Stimulated activated naive CD8-positive, alpha-beta T cell treated with anti-CD3 and anti-CD28 coated beads, Interleukin-15, amount 100 ng/mL, for 72 hours (primary cell): ENCODE measurements around the gene LRRC14B.
A peak's percentile ranks its signal among the peaks of the same experiment; 100 is the strongest.
"Not testable (repeated sequence)": the region's sequence is repeated elsewhere in the genome, so short reads cannot be mapped to it uniquely, and the experiment has no call there.

Experiments
- ATAC-seq: fragments of 150-1000 bp; cut with Tn5 transposase; 2 replicates; pipeline ENCODE4 v1.10.0; 2021; ENCODE audit warnings: mild to moderate bottlenecking, moderate library complexity
- DNase-seq, 2 donors: peaks; one replicate each; pipeline ENCODE4 v3.0.0; 2021 to 2022
- H3K27ac Mint-ChIP-seq, 2 donors: one replicate each; pipeline ENCODE4 v1.8.0; 2022; ENCODE audit warnings: mild to moderate bottlenecking in 2 of 2, mixed read lengths in 2 of 2, moderate library complexity in 2 of 2
- H3K27me3 Mint-ChIP-seq: one replicate; pipeline ENCODE4 v1.8.0; 2022; ENCODE audit warnings: mixed read lengths
- H3K4me1 Mint-ChIP-seq: one replicate; pipeline ENCODE4 v1.8.0; 2022; ENCODE audit warnings: mild to moderate bottlenecking, mixed read lengths
- H3K4me3 Mint-ChIP-seq, 2 donors: one replicate each; pipeline ENCODE4 v1.8.0; 2022; ENCODE audit warnings: mild to moderate bottlenecking in 2 of 2, mixed read lengths in 2 of 2, moderate library complexity in 1 of 2
- H3K9me3 Mint-ChIP-seq, 2 donors: one replicate each; pipeline ENCODE4 v1.8.0; 2022; ENCODE audit warnings: mixed read lengths in 2 of 2

LRRC14B gene

DNA sequence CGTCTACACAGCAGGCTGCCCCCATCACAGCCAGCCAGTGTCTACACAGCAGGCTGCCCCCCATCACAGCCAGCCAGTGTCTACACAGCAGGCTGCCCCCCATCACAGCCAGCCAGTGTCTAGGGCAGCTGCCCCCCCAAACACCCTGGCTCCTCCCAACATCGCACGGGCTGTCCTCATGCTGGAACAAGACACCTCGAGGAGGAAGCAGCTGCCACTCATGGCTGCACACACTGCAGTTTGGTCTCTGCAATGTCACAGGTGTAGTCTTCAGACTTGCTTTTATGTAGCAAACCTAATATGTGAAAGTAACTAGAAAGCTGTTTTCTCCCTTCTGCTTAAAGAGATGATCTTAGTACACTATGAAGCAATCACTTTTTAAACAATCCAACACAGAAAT, 9.7 kb downstream of the LRRC14B start:
- Mint-ChIP-seq H3K4me1 (no peaks in the 10 kb centered on the region), H3K27me3 (no peaks in the 10 kb centered on the region), H3K4me3 (no peak overlapping the region), H3K27ac (no peak overlapping the region), H3K9me3 (no peaks in the 10 kb centered on the region)
- ATAC-seq (no peak), DNase-seq (no peak)

DNA sequence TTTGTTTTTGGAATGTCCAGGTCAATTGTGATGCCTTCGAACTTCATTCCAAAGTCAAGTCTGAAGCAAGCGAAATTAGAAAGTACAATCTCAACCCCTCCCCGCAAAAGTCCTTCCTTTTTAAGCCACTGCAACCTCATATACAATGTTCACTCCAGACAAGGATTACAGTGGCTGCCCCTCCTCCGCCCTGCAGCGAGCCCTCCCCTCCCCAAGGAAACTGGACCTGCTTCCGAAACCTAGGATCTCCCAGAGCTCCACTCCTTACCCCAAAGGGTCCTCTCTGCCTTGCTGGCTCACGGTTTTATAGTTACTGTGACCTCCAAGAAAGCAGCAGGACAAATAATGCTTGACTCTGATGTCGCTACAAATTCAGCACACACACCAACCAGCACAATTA, 10.4 kb downstream of the LRRC14B start:
- H3K4me1 Mint-ChIP-seq, result no peaks in the 10 kb centered on the region
- no peak overlapping the region for H3K4me3 Mint-ChIP-seq
- DNase-seq (no peak), ATAC-seq (no peak)
- H3K27ac Mint-ChIP-seq, result peak overlapping the region in 1 of 2 donors; percentile 78
- H3K9me3 Mint-ChIP-seq, result no peaks in the 10 kb centered on the region
- H3K27me3 Mint-ChIP-seq, result no peaks in the 10 kb centered on the region

DNA sequence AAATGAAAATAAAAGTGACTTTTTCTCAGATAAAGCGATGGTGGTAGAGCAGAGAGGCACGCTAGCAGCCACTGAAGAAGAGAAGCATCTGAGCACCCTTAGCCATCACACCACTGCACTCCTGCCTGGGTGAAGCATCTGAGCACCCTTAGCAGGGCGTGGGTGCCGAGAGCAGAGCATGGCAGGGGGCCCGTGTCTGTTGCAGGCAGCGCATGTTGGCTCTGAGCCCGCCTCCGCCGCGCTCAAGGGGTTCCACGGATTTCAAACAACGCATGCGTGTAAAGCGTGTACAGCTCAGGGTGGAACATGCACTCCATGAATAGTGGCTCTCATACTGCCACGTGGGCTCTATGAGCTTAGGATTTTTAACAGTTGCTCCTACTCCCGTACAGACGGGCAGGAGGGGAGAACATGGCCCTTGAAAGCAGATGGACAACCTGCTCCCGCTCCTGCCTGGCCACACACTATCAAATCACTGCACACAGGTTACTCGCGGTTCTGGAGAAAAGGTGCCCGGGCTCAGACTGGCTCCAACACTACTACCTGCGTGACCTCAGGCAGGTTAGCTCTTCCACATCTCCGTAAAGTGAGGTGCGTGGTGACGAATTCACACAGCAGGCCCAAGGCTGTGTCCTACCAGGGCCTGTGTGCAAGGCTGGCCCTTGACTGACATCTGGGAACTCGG, 12.1 kb downstream of the LRRC14B start:
- DNase-seq (no peak), ATAC-seq (no peak)
- no peak overlapping the region for H3K4me3 Mint-ChIP-seq
- H3K4me1 Mint-ChIP-seq, result peaks cover 11% of the 10 kb centered on the region
- H3K27ac Mint-ChIP-seq, result no peak overlapping the region
- H3K9me3 Mint-ChIP-seq, result no peaks in the 10 kb centered on the region
- no peaks in the 10 kb centered on the region for H3K27me3 Mint-ChIP-seq

DNA sequence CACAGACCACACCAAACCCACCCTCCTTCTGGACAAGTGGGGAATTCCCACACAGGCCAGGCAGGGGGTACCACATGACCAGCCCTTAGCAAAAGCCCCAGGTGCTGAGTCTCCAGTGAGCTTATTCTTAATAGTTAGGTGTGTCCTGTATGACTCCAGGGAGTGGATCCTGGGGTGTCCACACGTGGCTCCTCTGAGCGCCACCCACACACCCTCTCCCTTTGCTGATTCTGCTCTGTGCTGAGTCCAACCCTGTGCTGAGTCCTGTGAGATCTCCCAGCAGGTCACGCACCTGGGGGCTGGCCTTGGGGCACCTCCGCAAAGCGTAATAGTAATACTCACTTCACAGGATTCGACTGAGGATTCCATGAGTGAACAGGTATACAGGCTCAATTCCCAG, 12.7 kb downstream of the LRRC14B start:
- H3K27me3 Mint-ChIP-seq, result no peaks in the 10 kb centered on the region
- no peak overlapping the region for H3K27ac Mint-ChIP-seq

DNA sequence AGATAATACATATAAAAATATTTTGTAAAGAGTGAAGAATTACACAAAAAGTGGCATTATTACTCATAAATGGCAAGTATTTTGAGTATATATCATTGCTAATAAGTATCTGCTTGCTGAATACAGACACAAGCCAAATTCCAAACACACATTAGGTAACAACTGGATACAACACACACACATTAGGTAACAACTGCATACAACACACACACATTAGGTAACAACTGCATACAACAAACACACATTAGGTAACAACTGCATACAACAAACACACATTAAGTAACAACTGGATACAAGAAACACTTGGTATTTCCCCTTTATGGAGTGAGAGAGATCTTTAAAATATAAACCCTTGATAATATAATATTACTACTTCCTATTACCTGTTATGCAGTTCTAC, 13.2 kb downstream of the LRRC14B start:
- no peak for ATAC-seq
- peaks cover 13% of the 10 kb centered on the region for H3K4me1 Mint-ChIP-seq
- H3K9me3 Mint-ChIP-seq, result no peaks in the 10 kb centered on the region

More for the DNA sequence above, 12.7 kb downstream of the LRRC14B start:
- ATAC-seq, result no peak
- Mint-ChIP-seq H3K4me1 (peaks cover 11% of the 10 kb centered on the region), H3K4me3 (no peak overlapping the region), H3K9me3 (no peaks in the 10 kb centered on the region)
- no peak for DNase-seq

DNA sequence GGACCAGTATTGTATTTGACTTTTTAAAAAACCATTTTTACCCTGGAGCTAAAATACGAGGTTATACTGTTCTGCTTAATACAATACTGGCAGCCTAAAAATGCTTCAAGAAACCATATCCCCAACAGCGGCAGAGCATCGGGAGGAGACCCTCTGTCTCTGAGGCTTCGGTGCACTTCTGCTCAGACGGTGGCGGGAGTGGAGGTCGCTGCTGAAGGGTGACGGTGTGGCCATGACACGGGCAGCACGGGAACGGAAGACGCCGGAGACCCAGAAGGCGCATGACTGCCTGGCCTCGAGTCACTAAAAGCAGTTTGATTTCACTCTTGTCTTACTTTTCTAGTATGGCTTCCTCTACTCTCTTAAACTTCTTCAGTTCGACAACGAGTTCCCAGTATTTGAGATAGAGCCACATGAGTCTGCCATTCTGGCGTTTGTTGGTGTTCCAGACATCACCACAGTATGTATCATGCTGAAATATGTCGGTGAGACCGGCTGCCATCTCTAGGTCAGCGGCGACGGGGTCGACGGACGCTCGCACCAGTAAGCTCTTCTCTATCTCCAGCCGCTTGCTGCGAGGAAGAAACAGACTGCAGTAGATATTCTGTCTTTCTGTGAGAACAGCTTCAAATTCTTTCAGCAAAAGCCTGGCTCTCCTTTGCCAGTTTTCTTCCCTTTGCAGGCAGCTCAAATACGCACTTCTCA, 13.8 kb downstream of the LRRC14B start:
- Mint-ChIP-seq H3K9me3 (no peaks in the 10 kb centered on the region), H3K4me3 (no peak overlapping the region), H3K27me3 (no peaks in the 10 kb centered on the region), H3K27ac (no peak overlapping the region), H3K4me1 (peaks cover 19% of the 10 kb centered on the region)
- DNase-seq (no peak), ATAC-seq (no peak)

More for the DNA sequence above, 13.2 kb downstream of the LRRC14B start:
- no peak overlapping the region for H3K27ac Mint-ChIP-seq
- H3K4me3 Mint-ChIP-seq, result no peak overlapping the region
- no peaks in the 10 kb centered on the region for H3K27me3 Mint-ChIP-seq
- DNase-seq, result no peak

DNA sequence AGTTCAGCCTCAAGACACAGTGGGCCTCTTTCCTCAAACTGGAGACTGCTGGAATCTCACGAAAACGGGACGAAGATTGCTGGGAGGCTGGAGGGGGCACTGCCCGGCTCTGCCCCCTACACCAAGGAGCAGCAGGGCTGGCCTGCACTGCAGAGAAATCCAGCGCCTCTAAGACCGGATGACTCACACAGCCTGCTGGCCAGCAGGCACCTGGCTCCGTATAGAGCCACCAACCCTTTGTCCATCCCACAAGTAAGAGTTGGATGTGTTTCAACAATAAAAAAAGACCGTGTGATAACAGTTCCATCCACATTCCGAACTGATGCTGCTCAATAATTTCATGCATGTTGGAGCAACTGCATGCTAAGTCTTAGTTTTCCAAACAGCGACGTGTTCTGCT, 15.1 kb downstream of the LRRC14B start:
- H3K27me3 Mint-ChIP-seq, result no peaks in the 10 kb centered on the region
- DNase-seq (no peak), ATAC-seq (no peak)
- peaks cover 25% of the 10 kb centered on the region for H3K4me1 Mint-ChIP-seq
- no peak overlapping the region for H3K27ac Mint-ChIP-seq
- H3K9me3 Mint-ChIP-seq, result no peaks in the 10 kb centered on the region
- H3K4me3 Mint-ChIP-seq, result no peak overlapping the region

DNA sequence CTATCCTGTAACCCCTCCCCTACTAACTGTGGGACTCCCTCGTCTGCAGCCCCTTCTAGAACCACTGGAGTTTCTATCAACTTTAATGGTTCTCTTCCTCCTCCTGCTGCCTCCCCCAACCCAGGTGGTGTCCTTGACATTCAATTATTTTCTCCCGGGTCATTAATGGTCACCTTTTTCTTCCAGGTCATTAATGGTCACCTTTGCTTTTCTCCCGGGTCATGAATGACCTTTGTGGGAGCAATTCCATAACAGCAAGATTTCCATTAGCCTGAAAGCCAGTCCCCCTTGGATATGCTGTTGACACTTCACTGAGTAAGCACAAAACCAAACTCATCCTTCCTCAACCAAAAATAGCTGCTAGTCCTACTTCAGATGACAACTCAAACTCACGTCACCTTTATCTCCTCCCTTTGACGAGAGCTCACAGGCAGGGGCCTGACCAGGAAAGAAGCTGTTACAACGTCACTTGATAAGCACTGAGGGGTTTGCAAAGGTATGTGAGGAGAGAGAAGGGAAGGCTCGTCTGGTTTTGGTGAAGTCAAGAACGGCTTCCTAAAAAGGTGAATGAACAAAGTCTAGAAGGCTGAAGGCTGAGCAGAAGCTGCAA, 15.7 kb downstream of the LRRC14B start:
- ATAC-seq (no peak), DNase-seq (no peak)
- no peaks in the 10 kb centered on the region for H3K9me3 Mint-ChIP-seq
- H3K4me1 Mint-ChIP-seq, result peaks cover 25% of the 10 kb centered on the region
- no peaks in the 10 kb centered on the region for H3K27me3 Mint-ChIP-seq
- H3K27ac Mint-ChIP-seq, result peak overlapping the region; percentile 51 to 73
- H3K4me3 Mint-ChIP-seq, result no peak overlapping the region

DNA sequence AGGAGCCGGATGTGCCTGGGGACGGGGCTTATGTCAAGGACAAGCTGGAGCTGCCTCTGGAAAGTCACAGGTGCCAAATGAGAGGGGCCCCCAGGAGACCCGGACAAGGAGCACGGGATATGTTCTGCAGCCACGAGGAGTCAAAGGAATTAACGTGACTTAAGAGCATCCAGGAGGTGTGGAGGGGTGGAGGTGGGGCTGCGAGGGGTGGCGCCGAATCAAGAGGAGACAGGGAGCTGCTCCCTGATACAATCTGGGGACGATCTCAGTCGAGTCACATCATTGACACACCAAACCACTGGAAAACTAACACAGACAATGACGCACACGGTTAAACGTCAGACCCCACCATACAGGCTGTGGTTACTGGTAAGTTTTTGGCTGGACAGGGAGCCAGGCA, 16.3 kb downstream of the LRRC14B start:
- peak overlapping the region in 1 of 2 donors; percentile 51 for H3K27ac Mint-ChIP-seq
- H3K4me1 Mint-ChIP-seq, result peaks cover 25% of the 10 kb centered on the region
- ATAC-seq (no peak), DNase-seq (no peak)
- H3K4me3 Mint-ChIP-seq, result no peak overlapping the region
- no peaks in the 10 kb centered on the region for H3K9me3 Mint-ChIP-seq
- no peaks in the 10 kb centered on the region for H3K27me3 Mint-ChIP-seq

DNA sequence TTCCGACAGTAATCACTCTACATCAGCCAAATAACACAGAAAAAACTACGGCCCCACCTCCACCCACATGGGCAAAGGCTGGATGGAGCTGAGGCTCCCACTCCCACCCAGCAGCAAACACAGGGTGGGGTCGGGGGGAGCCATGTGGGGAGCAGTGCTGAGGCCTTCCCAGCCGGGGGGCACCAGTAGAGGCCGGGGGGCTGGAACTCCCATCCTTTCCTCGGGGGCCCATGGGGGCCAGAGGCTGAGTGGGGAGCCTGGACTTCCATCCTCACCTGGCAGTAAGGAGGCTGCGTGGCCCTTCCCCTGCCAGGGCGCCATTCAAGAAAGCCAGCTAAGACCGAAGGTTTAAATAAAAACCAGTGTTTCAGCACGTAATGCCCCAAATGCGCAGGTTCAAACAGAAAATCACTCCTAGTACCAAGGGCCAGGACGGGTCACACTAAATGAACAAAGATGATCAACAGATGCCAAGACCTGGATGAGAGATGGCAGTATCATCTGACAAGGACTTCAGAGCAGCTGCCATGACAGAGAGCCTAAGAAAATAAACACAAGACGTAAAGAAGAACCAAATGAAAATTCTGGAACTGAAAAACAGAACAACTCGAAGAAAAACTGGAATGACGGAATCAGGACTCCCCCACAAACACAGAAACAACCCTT, 17.3 kb downstream of the LRRC14B start:
- H3K27ac Mint-ChIP-seq, result peak overlapping the region in 1 of 2 donors; percentile 86
- H3K4me3 Mint-ChIP-seq, result no peak overlapping the region
- H3K9me3 Mint-ChIP-seq, result no peaks in the 10 kb centered on the region
- no peak for ATAC-seq
- no peak for DNase-seq
- H3K4me1 Mint-ChIP-seq, result peaks cover 28% of the 10 kb centered on the region
- H3K27me3 Mint-ChIP-seq, result no peaks in the 10 kb centered on the region

DNA sequence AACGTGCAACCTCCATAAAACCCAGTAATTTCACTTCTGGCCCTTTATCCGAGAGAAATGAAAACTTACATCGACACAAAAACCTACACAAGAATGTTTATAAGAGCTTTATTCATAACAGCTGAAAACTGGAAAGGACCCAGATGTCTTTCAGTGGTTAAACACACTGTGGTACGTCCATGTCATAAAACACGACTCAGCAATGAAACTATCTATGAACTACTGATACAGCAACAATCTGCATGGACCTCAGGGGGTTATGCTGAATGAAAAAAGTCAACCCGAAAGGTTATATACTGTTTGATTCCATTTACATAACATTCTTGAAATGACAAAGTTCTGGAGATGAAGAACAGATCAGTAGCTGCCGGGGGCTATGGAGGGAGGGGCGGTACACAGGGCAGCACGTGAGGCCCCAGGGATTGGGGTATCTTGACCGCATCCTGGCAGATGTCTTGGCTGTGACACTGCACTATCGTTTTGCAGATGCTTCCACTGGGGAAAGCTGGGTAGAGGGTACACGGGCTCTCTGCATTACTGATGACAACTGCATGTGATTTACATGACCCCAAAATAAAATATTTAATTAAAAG, 22.6 kb downstream of the LRRC14B start:
- DNase-seq (no peak), ATAC-seq (no peak)
- H3K27me3 Mint-ChIP-seq, result no peaks in the 10 kb centered on the region
- peak overlapping the region; percentile 14 to 58 for H3K4me3 Mint-ChIP-seq
- H3K4me1 Mint-ChIP-seq, result peaks cover 54% of the 10 kb centered on the region
- no peaks in the 10 kb centered on the region for H3K9me3 Mint-ChIP-seq
- peak overlapping the region; percentile 48 to 77 for H3K27ac Mint-ChIP-seq

DNA sequence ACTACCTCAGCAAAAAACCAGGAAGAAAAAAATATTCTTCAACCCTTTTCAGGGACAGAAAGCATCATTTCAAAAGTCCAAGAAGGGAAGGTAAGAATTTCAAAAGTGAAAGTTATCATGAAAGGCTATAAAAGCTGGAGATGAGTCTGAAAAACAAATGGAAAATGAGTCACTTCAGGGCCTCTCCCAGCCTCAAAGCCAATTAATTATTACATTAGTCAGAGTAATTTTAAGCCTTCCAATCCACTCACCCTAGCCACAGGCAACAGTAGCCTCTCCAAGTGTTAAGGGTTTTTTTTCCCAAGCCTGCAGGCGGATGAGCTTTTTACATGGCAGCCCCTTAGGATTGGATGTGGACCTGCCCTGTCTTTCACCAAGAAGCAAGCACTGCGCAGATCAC, 24.0 kb downstream of the LRRC14B start:
- H3K4me3 Mint-ChIP-seq, result peak overlapping the region; percentile 64 to 65
- peak overlapping the region; percentile 83 to 85 for H3K27ac Mint-ChIP-seq
- DNase-seq, H3K27me3 Mint-ChIP-seq, H3K9me3 Mint-ChIP-seq: not testable (repeated sequence)
- peak; percentile 40 for ATAC-seq
- H3K4me1 Mint-ChIP-seq, result peaks cover 46% of the 10 kb centered on the region

DNA sequence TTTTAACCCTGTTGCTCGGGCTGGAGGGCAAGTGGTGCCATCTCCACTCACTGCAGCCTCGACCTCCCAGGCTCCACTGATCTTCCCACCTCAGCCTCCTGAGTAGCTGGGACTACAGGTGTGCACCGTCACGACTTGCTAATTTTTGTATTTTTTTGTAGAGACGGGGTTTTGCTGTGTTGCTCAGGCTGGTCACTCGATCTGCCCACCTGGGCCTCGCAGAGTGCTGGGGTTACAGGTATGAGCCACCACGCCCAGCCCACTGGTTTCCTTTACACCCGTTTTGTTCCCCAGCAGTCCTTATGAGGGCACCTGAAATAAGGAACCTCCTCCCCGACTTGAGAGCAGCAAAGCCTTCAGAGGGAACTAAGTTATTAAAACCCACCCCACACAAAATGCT, 24.8 kb downstream of the LRRC14B start:
- H3K27ac Mint-ChIP-seq, result peak overlapping the region; percentile 44 to 80

DNA sequence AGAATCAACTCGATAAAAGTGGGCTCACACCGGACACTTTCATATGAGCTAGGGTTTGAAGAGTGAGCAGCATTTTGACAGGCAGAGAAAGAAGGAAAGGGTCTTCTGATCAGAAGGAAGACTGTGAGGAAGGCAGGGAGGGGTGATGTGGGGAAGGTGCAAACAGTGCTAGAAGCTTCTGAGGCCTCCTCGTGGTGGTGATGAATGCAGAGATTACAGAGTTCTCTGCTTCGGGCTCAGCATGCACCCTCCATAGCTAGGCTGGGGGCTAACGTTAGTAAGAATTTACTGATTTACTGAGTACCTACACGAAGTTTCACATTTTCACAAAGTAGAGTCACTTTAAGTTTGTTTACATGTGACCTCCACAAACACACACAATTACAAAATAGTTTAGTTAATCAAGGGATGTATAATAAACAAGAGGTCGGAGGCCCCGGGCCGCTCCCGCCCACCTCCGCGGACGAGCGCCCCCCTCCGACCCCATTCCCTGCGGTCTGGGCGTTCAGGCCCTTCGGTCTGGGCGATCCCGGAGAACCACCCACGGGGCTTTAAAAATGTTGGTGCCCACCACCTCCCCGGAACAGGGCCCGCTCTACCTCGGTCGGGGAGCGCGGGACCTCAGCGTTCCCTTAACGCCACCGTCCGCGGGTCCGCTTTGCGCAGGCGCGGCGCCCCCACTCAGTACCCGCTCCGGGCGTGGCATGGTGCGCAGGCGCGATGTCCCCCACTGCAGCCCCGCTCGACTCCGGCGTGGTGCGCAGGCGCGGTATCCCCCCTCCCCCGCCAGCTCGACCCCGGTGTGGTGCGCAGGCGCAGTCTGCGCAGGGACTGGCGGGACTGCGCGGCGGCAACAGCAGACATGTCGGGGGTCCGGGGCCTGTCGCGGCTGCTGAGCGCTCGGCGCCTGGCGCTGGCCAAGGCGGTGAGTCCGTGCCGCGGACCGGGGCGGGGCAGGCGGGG, 26.5 kb downstream of the LRRC14B start, which contains the start of the genes CCDC127 and SDHA:
TSS of gene CCDC127 (minus strand) at position 660 of the 963 bp plus-strand sequence. CDS start 1,304 bp downstream, outside the sequence.
TSS of gene SDHA (plus strand) at position 827 of the 963 bp plus-strand sequence. CDS start at position 863, 36 bp downstream.
- peak; percentile 98 to 99 for DNase-seq
- peak; percentile 90 for ATAC-seq
- not testable (repeated sequence) for H3K9me3 Mint-ChIP-seq, H3K27me3 Mint-ChIP-seq
- peaks cover 67% of the 10 kb centered on the region for H3K4me1 Mint-ChIP-seq
- peak within 1 kb of the TSS; percentile 97 for H3K4me3 Mint-ChIP-seq
- peak within 1 kb of the TSS; percentile 95 to 96 for H3K27ac Mint-ChIP-seq

More for the DNA sequence above, 24.8 kb downstream of the LRRC14B start:
- Mint-ChIP-seq H3K4me3 (peak overlapping the region; percentile 65 to 72), H3K4me1 (peaks cover 50% of the 10 kb centered on the region)
- H3K9me3 Mint-ChIP-seq, ATAC-seq, DNase-seq, H3K27me3 Mint-ChIP-seq: not testable (repeated sequence)
